HL-60 (cell line): ENCODE measurements around the gene CPD.

Experiments
- GABPA ChIP-seq: IDR thresholded peaks from 2 replicates; pipeline ENCODE4 v1.6.1; 2012; ENCODE audit warnings: low read depth
- TF ChIP-seq, protein P1 (sequence below): IDR thresholded peaks from one replicate; pipeline ENCODE4 v1.5.1; 2011; ENCODE audit warnings: low read length, control low read depth, inconsistent platforms; ENCODE audit not compliant: insufficient read depth

DNA sequence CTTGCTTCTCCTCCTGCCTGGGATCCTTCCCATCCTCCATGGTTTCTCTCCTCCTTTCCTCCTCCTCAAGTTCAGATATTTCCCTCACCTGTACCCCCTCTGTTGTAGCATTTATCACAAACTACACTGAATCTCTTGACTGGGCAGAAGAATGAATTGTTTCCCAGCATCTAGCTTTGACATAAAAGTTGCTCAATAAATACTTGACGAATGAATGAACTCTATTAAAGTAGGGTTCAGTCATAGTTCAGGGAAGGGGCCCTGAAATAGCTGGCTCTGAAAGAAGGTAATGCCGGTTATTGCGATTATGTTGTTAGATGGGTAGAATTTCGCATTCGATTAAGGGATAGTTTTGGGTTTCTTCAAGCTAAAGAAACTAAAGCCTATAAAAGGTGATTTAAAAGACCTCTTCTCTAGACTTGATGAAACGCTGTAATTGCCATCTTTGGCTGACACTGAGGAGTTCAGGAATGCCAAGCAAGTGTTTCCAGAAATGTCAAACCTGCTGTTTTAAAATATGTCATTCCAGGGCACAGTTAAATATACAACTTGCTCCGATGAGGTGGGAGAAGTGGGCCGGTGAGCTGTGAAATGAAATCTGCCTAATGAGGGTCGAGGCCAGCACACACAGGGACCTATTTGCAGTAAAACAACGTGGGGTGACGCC is 1.0 kb upstream of the CPD start:
- TF ChIP-seq GABPA: no peak
- TF ChIP-seq, protein P1, sequence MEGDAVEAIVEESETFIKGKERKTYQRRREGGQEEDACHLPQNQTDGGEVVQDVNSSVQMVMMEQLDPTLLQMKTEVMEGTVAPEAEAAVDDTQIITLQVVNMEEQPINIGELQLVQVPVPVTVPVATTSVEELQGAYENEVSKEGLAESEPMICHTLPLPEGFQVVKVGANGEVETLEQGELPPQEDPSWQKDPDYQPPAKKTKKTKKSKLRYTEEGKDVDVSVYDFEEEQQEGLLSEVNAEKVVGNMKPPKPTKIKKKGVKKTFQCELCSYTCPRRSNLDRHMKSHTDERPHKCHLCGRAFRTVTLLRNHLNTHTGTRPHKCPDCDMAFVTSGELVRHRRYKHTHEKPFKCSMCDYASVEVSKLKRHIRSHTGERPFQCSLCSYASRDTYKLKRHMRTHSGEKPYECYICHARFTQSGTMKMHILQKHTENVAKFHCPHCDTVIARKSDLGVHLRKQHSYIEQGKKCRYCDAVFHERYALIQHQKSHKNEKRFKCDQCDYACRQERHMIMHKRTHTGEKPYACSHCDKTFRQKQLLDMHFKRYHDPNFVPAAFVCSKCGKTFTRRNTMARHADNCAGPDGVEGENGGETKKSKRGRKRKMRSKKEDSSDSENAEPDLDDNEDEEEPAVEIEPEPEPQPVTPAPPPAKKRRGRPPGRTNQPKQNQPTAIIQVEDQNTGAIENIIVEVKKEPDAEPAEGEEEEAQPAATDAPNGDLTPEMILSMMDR: no peak
